ENCODE measurements around the gene GRID2.

DNA sequence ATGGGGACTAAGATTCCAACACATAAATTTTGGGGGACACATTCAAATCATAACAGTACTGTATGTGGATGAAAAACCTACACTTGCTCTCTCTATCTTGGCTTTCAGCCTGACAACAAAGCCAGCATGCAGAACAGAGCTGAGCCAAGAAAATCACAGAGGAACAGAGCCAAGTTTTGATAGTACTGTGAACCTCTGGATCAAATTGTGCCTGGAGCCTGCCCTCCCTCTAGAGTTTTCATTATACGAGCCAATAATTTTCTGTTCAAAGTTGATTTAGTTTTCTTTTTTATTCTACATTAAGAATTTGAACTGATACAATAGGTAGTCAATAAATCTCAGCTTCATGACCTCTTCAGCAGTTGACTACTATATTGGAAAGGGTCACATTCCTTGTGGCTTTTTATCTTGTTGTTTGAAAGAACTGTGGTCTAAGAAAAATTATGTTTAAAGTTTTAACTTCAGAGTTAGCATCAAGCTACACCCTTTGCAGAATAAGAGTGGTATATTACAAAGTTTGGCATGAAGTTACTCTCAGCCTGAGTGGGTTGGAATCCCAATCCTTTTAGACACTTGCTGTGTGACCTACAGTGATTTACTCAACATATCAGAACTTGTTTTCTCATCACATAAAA, 31.1 kb downstream of the GRID2 start:
- TF ChIP-seq SIN3A (IDR thresholded peaks at IDR 0.05; ENCODE audit: low read depth, low read length) (no peak), POLR2AphosphoS2 (IDR thresholded peaks at IDR 0.05; ENCODE audit: low read depth, low read length) (no peak), NBN (IDR thresholded peaks at IDR 0.05) (no peak), RAD51 (IDR thresholded peaks at IDR 0.05) (no peak), POLR2A (IDR thresholded peaks at IDR 0.05; ENCODE audit: low read depth, low read length) (no peak), GABPA (IDR thresholded peaks at IDR 0.05; ENCODE audit: low read depth) (no peak), EZH2 (IDR thresholded peaks at IDR 0.05; ENCODE audit: borderline replicate concordance, control insufficient read depth, low read depth, low read length) (no peak)
- TF ChIP-seq, protein P1, sequence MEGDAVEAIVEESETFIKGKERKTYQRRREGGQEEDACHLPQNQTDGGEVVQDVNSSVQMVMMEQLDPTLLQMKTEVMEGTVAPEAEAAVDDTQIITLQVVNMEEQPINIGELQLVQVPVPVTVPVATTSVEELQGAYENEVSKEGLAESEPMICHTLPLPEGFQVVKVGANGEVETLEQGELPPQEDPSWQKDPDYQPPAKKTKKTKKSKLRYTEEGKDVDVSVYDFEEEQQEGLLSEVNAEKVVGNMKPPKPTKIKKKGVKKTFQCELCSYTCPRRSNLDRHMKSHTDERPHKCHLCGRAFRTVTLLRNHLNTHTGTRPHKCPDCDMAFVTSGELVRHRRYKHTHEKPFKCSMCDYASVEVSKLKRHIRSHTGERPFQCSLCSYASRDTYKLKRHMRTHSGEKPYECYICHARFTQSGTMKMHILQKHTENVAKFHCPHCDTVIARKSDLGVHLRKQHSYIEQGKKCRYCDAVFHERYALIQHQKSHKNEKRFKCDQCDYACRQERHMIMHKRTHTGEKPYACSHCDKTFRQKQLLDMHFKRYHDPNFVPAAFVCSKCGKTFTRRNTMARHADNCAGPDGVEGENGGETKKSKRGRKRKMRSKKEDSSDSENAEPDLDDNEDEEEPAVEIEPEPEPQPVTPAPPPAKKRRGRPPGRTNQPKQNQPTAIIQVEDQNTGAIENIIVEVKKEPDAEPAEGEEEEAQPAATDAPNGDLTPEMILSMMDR (IDR thresholded peaks at IDR 0.05 in 2 of 3, conservative IDR thresholded peaks at IDR 0.05 in 1 of 3; ENCODE audit: control insufficient read depth in 2 of 3, extremely low read depth in 1 of 3, insufficient read depth in 1 of 3, low read depth in 3 of 3, low read length in 3 of 3), result no peak
- TF ChIP-seq, protein P2, sequence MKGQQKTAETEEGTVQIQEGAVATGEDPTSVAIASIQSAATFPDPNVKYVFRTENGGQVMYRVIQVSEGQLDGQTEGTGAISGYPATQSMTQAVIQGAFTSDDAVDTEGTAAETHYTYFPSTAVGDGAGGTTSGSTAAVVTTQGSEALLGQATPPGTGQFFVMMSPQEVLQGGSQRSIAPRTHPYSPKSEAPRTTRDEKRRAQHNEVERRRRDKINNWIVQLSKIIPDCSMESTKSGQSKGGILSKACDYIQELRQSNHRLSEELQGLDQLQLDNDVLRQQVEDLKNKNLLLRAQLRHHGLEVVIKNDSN (IDR thresholded peaks at IDR 0.05; ENCODE audit: borderline replicate concordance, extremely low read length, insufficient read depth, low read depth, low read length), result no peak
- TF ChIP-seq, protein P3, sequence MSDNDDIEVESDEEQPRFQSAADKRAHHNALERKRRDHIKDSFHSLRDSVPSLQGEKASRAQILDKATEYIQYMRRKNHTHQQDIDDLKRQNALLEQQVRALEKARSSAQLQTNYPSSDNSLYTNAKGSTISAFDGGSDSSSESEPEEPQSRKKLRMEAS (IDR thresholded peaks at IDR 0.05; ENCODE audit: low read depth, low read length), result no peak

Measured in GM12878 (cell line).